Fibroblast of skin of back (primary cell): ENCODE results near the gene SLC4A1.

Experiments used
- DNase-seq: peaks from one replicate; pipeline ENCODE4 v3.0.0-alpha.2; 2013

Gene SLC4A1

GRCh38 chr17:44205962-44206824 lies 61.7 kb downstream of the SLC4A1 start:
- no peak for DNase-seq

- DNase-seq: peak; percentile 64
Observed at GRCh38 chr17:44204441-44204882, 63.5 kb downstream of the SLC4A1 start.

- DNase-seq: peak; percentile 60
Observed at GRCh38 chr17:44203731-44204440, 64.0 kb downstream of the SLC4A1 start.

- DNase-seq: no peak
Observed at GRCh38 chr17:44202756-44203155, 65.2 kb downstream of the SLC4A1 start.

- no peak for DNase-seq
Observed at GRCh38 chr17:44200478-44201155, 67.3 kb downstream of the SLC4A1 start.

- DNase-seq: peak; percentile 98
Observed at GRCh38 chr17:44199553-44200477, 68.1 kb downstream of the SLC4A1 start, which contains the start of gene ATXN7L3. TSS of gene ATXN7L3 (minus strand) at chr17:44199884. CDS start at chr17:44198070, 1,814 bp downstream.

GRCh38 chr17:44198721-44199552 lies 69.0 kb downstream of the SLC4A1 start:
- peak; percentile 66 for DNase-seq
